Muscle layer of duodenum (tissue), 2 donors: ENCODE results near the gene GAMT.

Experiments
- H3K27ac ChIP-seq: one replicate; pipeline ENCODE4 v1.7.0; 2013; ENCODE audit warnings: mild to moderate bottlenecking, low read length
- H3K27me3 ChIP-seq: one replicate; pipeline ENCODE4 v1.7.0; 2013; ENCODE audit warnings: low read depth, mild to moderate bottlenecking, control low read depth, low read length
- H3K36me3 ChIP-seq, 2 donors: one replicate each; pipeline ENCODE4 v1.7.0; 2013; ENCODE audit warnings: low read length in 2 of 2, control low read depth in 1 of 2, mild to moderate bottlenecking in 1 of 2; ENCODE audit not compliant: insufficient read depth in 2 of 2, control insufficient read depth in 1 of 2
- H3K4me1 ChIP-seq, 2 donors: one replicate each; pipeline ENCODE4 v1.7.0; 2013; ENCODE audit warnings: low read length in 2 of 2, mild to moderate bottlenecking in 2 of 2, control low read depth in 1 of 2, moderate library complexity in 1 of 2; ENCODE audit not compliant: insufficient read depth in 2 of 2, control insufficient read depth in 1 of 2
- H3K4me3 ChIP-seq, 2 donors: one replicate each; pipeline ENCODE4 v1.7.0; 2013; ENCODE audit warnings: low read length in 2 of 2, low read depth in 1 of 2, mild to moderate bottlenecking in 1 of 2
- H3K9me3 ChIP-seq, 2 donors: one replicate each; pipeline ENCODE4 v1.7.0; 2013; ENCODE audit warnings: low read length in 2 of 2, control low read depth in 1 of 2, mild to moderate bottlenecking in 1 of 2; ENCODE audit not compliant: control insufficient read depth in 1 of 2
- donor health status: healthy.

GAMT gene

DNA sequence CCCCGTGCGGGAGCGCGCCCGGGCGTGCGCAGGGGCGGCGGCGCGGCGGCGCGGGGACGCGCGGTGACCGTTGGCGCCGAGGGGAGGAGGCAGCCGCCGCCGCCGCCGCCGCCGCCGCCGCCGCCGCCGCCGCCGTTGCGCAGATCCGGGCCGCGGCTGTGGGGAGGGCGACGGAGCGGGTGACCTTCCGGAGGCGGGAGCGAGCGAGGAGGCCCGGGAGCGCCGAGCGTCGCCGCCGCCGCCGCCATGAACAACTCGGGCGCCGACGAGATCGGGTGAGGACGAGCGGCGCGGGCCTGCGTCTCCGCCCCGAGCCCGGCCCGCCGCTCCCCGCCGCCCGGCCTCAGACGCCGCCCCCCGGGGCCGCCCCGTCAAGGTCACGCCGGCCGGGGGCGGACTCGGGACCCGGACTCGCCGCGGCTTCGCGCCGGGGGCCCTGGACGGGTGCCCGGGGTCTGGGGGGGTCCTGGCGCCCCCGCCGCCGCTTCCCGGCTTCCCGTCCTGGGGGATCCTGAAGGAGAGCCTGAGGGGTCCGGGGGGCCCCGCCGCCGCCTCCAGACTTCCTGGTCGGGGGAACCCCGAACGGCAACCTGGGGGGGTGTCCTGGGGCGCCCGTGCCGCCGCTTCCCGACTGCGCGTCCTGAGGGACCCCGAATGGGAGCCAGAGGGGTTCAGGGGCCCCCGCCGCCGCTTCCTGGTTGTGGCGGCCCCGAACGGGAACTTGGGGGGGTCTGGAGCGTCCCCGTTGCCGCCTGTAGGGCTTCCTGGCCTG, 6.4 kb upstream of the GAMT start, which contains the start of gene DAZAP1:
DAZAP1 (plus strand) TSS at position 59 of the 772 bp plus-strand sequence; CDS start at position 247, 188 bp downstream.
- Histone ChIP-seq H3K9me3 (no peaks in the 10 kb centered on the region), H3K27ac (peak within 1 kb of the TSS; percentile 86), H3K4me3 (peak within 1 kb of the TSS; percentile 78 to 79), H3K27me3 (no peaks in the 10 kb centered on the region), H3K4me1 (peaks cover 10 to 41% of the 10 kb centered on the region in 2 donors), H3K36me3 (no peaks in the 10 kb centered on the region)

DNA sequence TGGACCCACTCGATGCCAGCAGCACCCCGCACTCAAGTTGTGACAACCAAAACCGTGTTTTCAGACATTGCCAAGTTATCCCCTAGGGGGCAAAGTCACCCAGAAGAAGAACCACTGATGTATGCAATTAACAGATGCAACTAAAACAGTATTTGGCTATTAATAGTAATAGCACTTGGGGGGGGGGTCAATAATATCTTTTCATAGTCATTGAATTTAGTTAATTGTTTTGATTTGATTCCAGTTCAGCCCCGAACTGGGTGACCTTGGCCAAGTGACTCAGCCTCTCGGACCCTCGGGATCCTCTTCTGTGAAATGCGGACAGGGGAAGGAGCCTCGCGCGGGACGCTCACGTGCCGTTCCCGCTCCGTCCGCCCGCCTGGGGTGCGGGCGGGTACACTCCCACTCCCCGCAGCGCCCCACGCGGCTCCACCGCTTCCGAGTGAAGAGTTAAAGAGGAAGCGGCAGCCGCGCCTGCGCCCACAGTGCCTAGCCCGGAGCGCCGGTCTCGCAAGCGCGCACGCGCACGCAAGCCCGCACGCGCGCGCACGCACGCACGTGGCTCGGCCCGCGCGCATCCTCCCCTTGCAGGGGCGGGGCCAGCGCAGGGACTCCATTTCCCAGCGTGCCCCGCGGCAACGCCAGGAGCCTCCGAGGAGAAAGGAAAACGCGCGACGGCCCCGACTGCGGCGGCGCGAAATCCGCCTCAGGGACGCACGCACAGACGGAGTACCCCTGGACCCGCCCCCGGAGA, 5.6 kb upstream of the GAMT start:
- Histone ChIP-seq H3K4me3 (peak overlapping the region; percentile 49 to 69), H3K9me3 (no peaks in the 10 kb centered on the region), H3K36me3 (no peaks in the 10 kb centered on the region), H3K27me3 (no peaks in the 10 kb centered on the region), H3K27ac (peak overlapping the region; percentile 39), H3K4me1 (peaks cover 9 to 34% of the 10 kb centered on the region in 2 donors)

DNA sequence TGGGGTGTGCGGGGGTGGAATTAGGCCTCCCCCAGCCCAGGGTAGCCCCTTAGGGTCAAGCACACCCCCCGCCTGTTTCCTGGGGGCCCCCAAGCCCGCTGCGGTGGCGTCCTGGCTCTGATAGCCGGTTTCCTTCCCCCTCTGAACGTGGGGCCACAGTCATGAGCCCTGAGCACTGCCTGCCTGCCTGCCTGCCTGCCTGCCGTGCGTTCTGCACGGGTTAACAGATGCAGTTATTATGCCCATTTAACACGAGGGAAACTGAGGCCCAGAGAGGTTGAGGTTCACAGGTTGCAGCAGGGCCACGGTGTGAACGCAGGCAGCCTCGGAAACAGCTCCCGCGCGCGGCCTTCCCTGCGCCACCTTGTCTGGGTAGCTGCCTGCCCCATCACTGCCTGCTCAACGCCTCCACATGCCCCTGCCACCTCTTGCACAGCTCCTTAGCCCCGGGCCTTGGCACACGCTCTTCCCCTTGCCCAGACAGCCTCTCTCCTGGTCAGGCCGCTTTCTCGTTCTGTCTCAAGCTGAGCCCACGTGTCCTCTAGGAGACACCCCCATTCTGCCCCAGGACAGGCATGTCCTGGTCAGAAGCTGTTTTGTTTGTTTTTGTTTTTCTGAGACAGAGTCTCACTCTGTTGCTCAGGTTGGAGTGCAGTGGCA, 1.2 kb upstream of the GAMT start:
- H3K4me3 ChIP-seq = no peak overlapping the region
- H3K9me3 ChIP-seq = no peaks in the 10 kb centered on the region
- no peaks in the 10 kb centered on the region for H3K36me3 ChIP-seq
- no peaks in the 10 kb centered on the region for H3K27me3 ChIP-seq
- H3K27ac ChIP-seq = no peak overlapping the region
- H3K4me1 ChIP-seq = peaks cover 0 to 11% of the 10 kb centered on the region in 2 donors

DNA sequence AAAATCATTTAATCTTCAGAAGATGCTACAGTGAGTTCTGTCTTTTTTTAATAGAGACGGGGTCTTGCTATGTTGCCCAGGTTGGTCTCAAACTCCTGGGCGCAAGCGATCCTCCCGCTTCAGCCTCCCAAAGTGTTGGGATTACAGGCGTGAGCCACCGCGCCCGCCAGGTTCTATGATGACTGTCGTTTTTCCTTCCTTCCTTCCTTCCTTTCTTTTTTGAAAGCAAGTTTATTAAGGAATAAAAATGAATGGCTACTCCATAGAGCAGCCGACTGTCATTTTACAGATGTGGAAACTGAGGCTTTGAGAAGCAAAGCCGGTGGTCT, 511 bp upstream of the GAMT start:
- no peaks in the 10 kb centered on the region for H3K9me3 ChIP-seq
- peaks cover 0 to 12% of the 10 kb centered on the region in 2 donors for H3K4me1 ChIP-seq
- no peak overlapping the region for H3K27ac ChIP-seq
- no peaks in the 10 kb centered on the region for H3K36me3 ChIP-seq
- peak overlapping the region in 1 of 2 donors; percentile 82 for H3K4me3 ChIP-seq
- H3K27me3 ChIP-seq = no peaks in the 10 kb centered on the region

DNA sequence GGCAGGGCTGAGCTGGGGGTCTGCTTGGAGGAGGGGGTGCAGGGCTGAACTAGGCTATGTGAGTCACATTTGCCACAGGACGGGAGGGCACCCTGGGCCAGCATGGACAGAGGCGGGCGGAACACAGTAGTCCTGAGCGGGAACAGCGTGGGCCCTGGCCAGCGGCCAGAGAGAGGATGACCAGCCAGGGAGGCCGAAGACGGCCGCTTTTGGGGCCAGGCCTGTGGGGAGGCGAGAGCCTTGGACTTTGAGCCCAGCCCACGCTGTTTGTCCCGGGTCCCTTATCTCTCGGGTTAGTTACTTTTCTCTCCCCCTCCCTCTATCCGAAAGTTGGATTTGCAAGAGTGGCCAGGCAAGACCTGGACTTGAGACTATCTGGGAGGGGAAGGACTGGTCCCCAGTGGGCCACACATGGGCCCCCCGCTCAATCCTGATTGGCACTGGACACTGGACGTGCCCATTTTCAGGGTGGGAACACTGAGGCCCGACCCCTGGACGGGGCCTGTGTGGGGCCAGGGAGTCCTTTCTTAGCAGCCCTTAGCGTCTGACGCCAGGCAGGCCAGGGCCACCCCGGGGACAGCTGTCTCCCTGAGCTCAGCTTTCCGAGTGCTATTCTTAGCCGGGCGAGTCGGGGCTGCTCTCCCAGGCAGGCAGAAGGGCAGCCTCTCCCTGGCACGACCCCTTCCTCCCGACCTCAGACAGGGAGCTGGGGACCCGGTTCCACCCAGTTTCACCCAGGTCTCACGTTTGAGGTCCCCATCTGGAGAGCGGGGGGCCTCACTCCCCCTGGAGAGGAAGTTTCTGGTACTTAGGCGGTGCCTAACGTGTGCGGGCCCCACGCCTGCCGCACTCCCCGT, 833 bp downstream of the GAMT start:
- H3K4me3 ChIP-seq = peak overlapping the region; percentile 37 to 82

DNA sequence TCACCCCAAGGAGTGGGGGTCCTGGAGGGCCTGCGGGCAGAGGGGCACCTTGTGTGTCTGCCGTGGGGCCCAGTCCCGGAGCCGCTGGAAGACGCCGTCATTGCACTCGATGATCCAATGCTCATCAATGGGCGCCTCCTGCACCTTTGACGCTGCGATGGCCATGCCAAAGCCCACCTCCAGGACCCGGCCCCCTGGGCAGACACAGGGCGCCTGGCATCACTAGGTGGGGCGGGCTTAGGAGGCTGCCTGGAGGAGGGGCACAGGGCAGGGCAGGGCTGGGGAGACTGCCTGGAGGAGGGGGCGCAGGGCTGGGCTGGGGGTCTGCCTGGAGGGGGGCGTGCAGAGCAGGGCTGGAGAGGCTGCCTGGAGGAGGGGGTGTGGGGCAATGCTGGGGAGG, 1.6 kb downstream of the GAMT start:
- H3K4me1 ChIP-seq = peaks cover 0 to 33% of the 10 kb centered on the region in 2 donors
- H3K27ac ChIP-seq = no peak overlapping the region
- H3K36me3 ChIP-seq = no peaks in the 10 kb centered on the region
- no peaks in the 10 kb centered on the region for H3K27me3 ChIP-seq
- H3K9me3 ChIP-seq = no peaks in the 10 kb centered on the region
- no peak overlapping the region for H3K4me3 ChIP-seq

More for the DNA sequence above, 833 bp downstream of the GAMT start:
- H3K36me3 ChIP-seq = no peaks in the 10 kb centered on the region
- H3K27ac ChIP-seq = no peak overlapping the region
- H3K9me3 ChIP-seq = no peaks in the 10 kb centered on the region
- no peaks in the 10 kb centered on the region for H3K27me3 ChIP-seq
- H3K4me1 ChIP-seq = peaks cover 0 to 25% of the 10 kb centered on the region in 2 donors

DNA sequence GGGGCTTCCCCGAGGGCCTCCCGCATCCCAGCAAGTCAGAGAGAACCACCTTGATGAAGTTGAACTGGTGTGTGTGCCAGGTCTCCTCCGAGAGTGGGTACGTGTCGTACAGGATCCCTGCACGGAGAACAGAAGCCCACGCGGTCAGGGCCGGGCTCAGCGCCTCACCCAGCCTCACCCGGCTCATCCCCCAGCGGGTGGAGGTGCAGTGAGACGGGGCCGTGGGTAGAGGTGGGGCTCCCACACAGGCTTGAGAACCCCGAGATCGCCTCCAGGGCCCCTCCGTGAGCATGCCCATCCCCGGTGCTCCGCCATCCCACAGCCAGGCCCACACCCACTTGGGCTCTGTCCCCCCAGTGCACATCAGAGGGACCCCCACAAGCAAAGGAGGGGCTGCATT, 2.3 kb downstream of the GAMT start:
- Histone ChIP-seq H3K9me3 (no peaks in the 10 kb centered on the region), H3K27me3 (no peaks in the 10 kb centered on the region), H3K4me1 (peaks cover 0 to 35% of the 10 kb centered on the region in 2 donors), H3K36me3 (peaks cover 0 to 2% of the 10 kb centered on the region in 2 donors), H3K27ac (no peak overlapping the region), H3K4me3 (no peak overlapping the region)

DNA sequence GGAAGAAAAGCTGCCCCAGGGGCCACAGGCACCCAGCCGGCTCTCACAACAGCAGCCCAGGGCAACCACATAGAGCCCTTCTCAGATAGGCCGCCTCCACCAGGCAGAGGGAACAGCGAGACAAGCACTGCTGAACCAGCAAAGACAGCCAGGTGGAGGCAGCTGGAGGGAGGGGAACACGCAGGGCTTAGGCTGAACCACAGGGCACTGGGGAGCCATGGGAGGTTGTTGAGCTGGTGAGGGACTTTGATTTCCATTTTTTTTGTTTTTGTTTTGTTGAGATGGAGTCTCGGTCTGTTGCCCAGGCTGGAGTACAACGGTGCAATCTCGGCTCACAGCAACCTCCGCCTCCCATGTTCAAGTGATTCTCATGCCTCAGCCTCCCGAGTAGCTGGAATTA, 3.5 kb downstream of the GAMT start:
- H3K4me1 ChIP-seq = peaks cover 0 to 35% of the 10 kb centered on the region in 2 donors
- H3K27ac ChIP-seq = no peak overlapping the region
- peaks cover 7 to 14% of the 10 kb centered on the region in 2 donors for H3K36me3 ChIP-seq
- H3K9me3 ChIP-seq = no peaks in the 10 kb centered on the region
- no peak overlapping the region for H3K4me3 ChIP-seq
- H3K27me3 ChIP-seq = no peaks in the 10 kb centered on the region

DNA sequence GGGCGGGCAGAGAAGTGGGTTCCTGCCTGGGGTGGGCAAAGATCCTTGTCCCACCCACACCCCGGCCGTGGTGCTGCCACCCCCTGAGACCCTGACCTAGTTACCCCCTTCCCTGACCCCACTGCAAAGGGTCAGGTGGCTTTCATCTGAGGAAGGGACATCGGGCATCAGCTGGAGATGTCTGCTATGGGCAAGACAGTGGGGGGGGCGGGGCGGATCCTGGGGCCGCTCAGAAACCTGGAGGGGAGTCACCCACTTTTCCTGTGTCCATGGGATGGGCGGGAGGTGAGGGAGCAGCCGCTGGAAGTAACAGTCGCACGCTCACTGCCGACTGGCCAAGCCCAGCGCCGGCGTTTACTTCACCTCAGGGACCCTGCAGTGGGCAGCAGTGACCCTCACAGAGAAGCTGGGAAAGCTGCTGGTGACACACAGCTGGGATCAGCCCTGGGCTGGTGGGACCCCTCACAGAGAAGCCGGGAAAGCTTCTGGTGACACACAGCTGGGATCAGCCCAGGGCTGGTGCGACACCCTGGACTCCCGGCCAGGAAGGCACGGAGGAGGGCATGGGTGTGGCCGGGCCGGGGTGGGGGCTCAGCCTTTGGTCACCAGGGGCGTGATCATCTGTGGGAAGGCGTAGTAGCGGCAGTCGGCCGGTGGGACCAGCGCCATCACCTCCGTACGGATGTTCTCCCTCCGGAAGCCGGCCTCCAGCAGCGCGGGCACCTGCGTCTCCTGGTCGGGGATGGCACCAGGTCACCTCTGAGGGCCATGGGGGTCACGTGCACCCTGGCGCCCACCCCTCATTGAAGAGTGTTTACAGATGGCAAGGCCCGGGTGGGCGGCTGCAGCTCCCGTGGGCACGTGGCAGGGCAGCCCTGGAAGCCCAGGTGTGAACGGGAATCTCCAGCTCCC, 4.3 kb downstream of the GAMT start:
- H3K4me1 ChIP-seq = peaks cover 0 to 35% of the 10 kb centered on the region in 2 donors

More for the DNA sequence above, 4.3 kb downstream of the GAMT start:
- H3K4me3 ChIP-seq = no peak overlapping the region
- no peaks in the 10 kb centered on the region for H3K9me3 ChIP-seq
- no peak overlapping the region for H3K27ac ChIP-seq
- no peaks in the 10 kb centered on the region for H3K27me3 ChIP-seq
- H3K36me3 ChIP-seq = peaks cover 12 to 22% of the 10 kb centered on the region in 2 donors
